HG02884 (cell line): Measurements from ENCODE around the gene CDK11A.
"Not testable (repeated sequence)": the region's sequence is repeated elsewhere in the genome, so short reads cannot be mapped to it uniquely, and the experiment has no call there.

Experiments
- ATAC-seq: cut with Tn5 transposase; IDR thresholded peaks from one replicate; pipeline ENCODE4 v1.9.1; 2021; ENCODE audit warnings: mild to moderate bottlenecking, moderate library complexity; ENCODE audit not compliant: unreplicated experiment

Gene CDK11A

GRCh38 chr1:1664318-1664717 is 59.8 kb downstream of the CDK11A start:
- ATAC-seq: not testable (repeated sequence)

- not testable (repeated sequence) for ATAC-seq
Observed at GRCh38 chr1:1662830-1663560, 61.2 kb downstream of the CDK11A start.

GRCh38 chr1:1662392-1662791 is 61.8 kb downstream of the CDK11A start:
- not testable (repeated sequence) for ATAC-seq

- peak; percentile 79 for ATAC-seq
Observed at GRCh38 chr1:1658583-1659549, 65.3 kb downstream of the CDK11A start, which contains the start of gene CDK11B. Gene CDK11B, minus strand, starts transcription at chr1:1659004. Its CDS starts 1,519 bp downstream, at chr1:1657485.
